ENCODE measurements around the gene SMAD6.
A peak's percentile ranks its signal among the peaks of the same experiment; 100 is the strongest.

Gene SMAD6

DNA sequence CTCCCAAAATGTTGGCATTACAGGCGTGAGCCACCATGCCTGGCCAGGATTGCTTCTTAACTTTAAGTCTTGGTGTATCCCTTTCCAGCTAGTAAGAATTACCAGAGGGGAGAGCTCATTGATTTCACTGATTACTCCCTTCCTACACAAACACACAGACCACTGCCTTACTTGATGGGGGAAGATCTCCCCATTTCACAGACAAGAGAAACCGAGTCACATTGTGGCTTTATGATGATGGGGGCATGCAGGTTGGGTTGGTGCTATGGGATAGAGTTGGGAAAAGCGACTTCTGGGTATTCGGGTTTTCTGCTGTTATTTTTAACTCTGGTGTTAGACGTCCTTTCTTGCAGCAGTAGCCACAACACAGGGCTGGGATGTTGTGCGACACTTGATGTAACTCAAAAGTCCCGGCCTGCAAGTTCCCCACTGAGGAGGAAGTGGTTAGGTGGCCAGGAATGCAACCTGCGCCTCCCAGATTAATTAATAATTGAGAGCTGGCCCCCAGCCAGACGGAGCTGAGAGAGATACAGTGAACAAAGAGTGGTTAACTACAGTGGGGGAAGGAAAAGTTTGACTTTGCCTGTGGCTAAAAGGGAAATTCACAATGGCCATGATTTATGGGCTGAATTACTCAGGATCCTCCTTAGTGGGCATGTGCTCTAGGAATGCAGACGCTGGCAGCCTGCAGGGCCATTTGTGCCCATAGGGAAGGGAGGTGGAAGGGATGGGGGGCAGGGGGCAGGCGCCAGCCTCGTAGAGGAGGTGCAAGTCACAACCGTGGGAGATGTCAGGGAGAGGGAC, 63.6 kb downstream of the SMAD6 start:
- H3K4me2 ChIP-seq (ENCODE audit: low read depth, low read length, poor library complexity, severe bottlenecking), result peak overlapping the region; percentile 47
- no peaks in the 10 kb centered on the region for H3K36me3 ChIP-seq (ENCODE audit: insufficient read depth, low read length)
- peaks cover 45% of the 10 kb centered on the region for H3K4me1 ChIP-seq (ENCODE audit: insufficient read depth, low read length, poor library complexity, severe bottlenecking)
- H3F3A ChIP-seq (ENCODE audit: low read depth), result no peaks in the 10 kb centered on the region
- no peaks in the 10 kb centered on the region for H3K79me2 ChIP-seq (ENCODE audit: insufficient read depth, low read length)
- H3K27me3 ChIP-seq (ENCODE audit: insufficient read depth, low read length, poor library complexity, severe bottlenecking), result no peaks in the 10 kb centered on the region
- H3K4me3 ChIP-seq (ENCODE audit: low read length, poor library complexity, severe bottlenecking), result peak overlapping the region; percentile 6
- no peak overlapping the region for H2AFZ ChIP-seq (ENCODE audit: low read length)
- no peaks in the 10 kb centered on the region for H3K9me3 ChIP-seq (ENCODE audit: insufficient read depth, low read depth, low read length)
- TF ChIP-seq, protein P1, sequence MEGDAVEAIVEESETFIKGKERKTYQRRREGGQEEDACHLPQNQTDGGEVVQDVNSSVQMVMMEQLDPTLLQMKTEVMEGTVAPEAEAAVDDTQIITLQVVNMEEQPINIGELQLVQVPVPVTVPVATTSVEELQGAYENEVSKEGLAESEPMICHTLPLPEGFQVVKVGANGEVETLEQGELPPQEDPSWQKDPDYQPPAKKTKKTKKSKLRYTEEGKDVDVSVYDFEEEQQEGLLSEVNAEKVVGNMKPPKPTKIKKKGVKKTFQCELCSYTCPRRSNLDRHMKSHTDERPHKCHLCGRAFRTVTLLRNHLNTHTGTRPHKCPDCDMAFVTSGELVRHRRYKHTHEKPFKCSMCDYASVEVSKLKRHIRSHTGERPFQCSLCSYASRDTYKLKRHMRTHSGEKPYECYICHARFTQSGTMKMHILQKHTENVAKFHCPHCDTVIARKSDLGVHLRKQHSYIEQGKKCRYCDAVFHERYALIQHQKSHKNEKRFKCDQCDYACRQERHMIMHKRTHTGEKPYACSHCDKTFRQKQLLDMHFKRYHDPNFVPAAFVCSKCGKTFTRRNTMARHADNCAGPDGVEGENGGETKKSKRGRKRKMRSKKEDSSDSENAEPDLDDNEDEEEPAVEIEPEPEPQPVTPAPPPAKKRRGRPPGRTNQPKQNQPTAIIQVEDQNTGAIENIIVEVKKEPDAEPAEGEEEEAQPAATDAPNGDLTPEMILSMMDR (conservative IDR thresholded peaks at IDR 0.05; ENCODE audit: low read length), result no peak
- no peak for TF ChIP-seq EZH2phosphoT487 (IDR thresholded peaks at IDR 0.05; ENCODE audit: borderline replicate concordance)
- no peaks in the 10 kb centered on the region for H4K20me1 ChIP-seq (ENCODE audit: insufficient read depth, low read length, poor library complexity, severe bottlenecking)
- no peaks in the 10 kb centered on the region for H3K9me2 ChIP-seq (replicated peaks; ENCODE audit: low read depth, low read length)
- H3K9ac ChIP-seq (ENCODE audit: low read depth, low read length, poor library complexity, severe bottlenecking), result no peak overlapping the region

DNA sequence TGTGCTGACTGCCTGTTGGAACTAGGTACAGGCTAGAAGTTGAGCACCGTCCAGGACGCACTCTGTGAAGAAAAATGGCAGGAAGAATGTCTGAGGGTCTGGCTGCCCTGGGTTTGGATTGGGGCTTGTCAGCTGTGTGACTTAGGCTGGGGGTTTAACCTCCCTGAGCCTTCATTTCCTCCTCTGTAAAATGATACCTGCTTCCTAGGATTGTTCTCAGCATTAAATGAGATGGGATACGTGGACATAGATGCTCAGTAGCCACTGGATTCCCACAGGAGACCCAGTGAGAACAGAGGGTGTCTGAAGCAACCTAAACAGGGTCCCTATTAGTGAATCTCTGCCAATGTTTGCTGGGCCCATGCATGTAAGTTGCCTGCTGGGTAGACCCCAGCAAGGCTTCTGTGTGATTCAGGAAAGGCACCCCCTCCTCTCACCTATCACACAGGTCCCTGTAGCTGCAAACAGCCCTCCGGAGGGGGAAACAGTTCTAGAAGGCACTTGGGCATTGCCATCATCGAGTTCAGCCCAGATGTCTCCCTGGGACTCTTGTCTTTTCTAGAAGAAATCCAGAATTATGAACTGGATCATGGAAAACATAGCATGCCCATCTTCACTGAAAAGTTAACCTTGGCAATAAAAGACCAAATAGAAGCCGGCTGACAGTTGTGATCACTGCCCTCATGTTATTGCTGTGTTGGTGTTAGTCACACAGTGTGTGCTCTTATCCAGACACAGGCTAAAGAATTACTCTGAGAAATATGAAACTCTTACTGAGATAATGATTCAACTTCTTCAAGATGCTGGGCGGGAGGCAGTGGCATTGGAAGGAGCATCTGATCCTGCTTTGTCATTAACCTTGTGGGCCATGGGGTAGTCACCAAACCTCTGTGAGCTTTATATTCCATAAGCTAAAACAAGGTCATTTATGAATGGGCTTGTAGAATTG, 64.5 kb downstream of the SMAD6 start:
- H3K4me1 ChIP-seq (ENCODE audit: insufficient read depth, low read length, poor library complexity, severe bottlenecking), result peaks cover 38% of the 10 kb centered on the region
- H3K4me3 ChIP-seq (ENCODE audit: low read length, poor library complexity, severe bottlenecking), result peak overlapping the region; percentile 6
- peak overlapping the region; percentile 47 for H3K4me2 ChIP-seq (ENCODE audit: low read depth, low read length, poor library complexity, severe bottlenecking)

DNA sequence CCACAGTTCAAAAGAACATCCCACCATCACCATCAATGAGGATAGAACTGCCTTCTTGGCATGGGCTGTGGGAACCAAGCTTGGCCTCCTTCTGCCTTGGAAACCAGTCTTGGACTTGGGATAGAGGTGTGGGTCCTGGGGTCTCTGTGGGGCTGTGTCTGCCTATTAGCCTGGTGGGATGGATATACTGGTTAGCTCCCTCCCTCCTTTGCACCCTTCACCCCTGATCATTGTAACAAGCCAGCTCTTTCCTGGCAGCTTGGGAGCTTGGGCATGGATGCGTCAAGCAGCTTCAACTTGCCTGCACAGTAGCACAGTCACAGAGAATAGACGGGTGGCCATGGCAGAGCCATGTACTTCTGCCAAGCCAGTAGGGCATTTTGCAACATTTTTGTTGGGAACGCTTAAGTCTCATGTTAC, 65.2 kb downstream of the SMAD6 start:
- no peaks in the 10 kb centered on the region for H4K20me1 ChIP-seq (ENCODE audit: insufficient read depth, low read length, poor library complexity, severe bottlenecking)
- no peaks in the 10 kb centered on the region for H3K36me3 ChIP-seq (ENCODE audit: insufficient read depth, low read length)
- TF ChIP-seq, protein P1 (conservative IDR thresholded peaks at IDR 0.05; ENCODE audit: low read length), result no peak
- no peak for TF ChIP-seq EZH2phosphoT487 (IDR thresholded peaks at IDR 0.05; ENCODE audit: borderline replicate concordance)
- no peaks in the 10 kb centered on the region for H3K9me3 ChIP-seq (ENCODE audit: insufficient read depth, low read depth, low read length)
- no peak overlapping the region for H2AFZ ChIP-seq (ENCODE audit: low read length)
- peaks cover 36% of the 10 kb centered on the region for H3K4me1 ChIP-seq (ENCODE audit: insufficient read depth, low read length, poor library complexity, severe bottlenecking)
- no peaks in the 10 kb centered on the region for H3F3A ChIP-seq (ENCODE audit: low read depth)
- no peak overlapping the region for H3K4me2 ChIP-seq (ENCODE audit: low read depth, low read length, poor library complexity, severe bottlenecking)
- no peaks in the 10 kb centered on the region for H3K27me3 ChIP-seq (ENCODE audit: insufficient read depth, low read length, poor library complexity, severe bottlenecking)
- no peaks in the 10 kb centered on the region for H3K79me2 ChIP-seq (ENCODE audit: insufficient read depth, low read length)
- no peak overlapping the region for H3K9ac ChIP-seq (ENCODE audit: low read depth, low read length, poor library complexity, severe bottlenecking)
- H3K4me3 ChIP-seq (ENCODE audit: low read length, poor library complexity, severe bottlenecking), result no peak overlapping the region
- H3K9me2 ChIP-seq (replicated peaks; ENCODE audit: low read depth, low read length), result no peaks in the 10 kb centered on the region

More for the DNA sequence above, 64.5 kb downstream of the SMAD6 start:
- Histone ChIP-seq H3K9ac (ENCODE audit: low read depth, low read length, poor library complexity, severe bottlenecking) (no peak overlapping the region), H3K27me3 (ENCODE audit: insufficient read depth, low read length, poor library complexity, severe bottlenecking) (no peaks in the 10 kb centered on the region), H3K9me2 (replicated peaks; ENCODE audit: low read depth, low read length) (no peaks in the 10 kb centered on the region), H2AFZ (ENCODE audit: low read length) (no peak overlapping the region), H4K20me1 (ENCODE audit: insufficient read depth, low read length, poor library complexity, severe bottlenecking) (no peaks in the 10 kb centered on the region), H3K79me2 (ENCODE audit: insufficient read depth, low read length) (no peaks in the 10 kb centered on the region), H3K9me3 (ENCODE audit: insufficient read depth, low read depth, low read length) (no peaks in the 10 kb centered on the region), H3F3A (ENCODE audit: low read depth) (no peaks in the 10 kb centered on the region), H3K36me3 (ENCODE audit: insufficient read depth, low read length) (no peaks in the 10 kb centered on the region)
- no peak for TF ChIP-seq EZH2phosphoT487 (IDR thresholded peaks at IDR 0.05; ENCODE audit: borderline replicate concordance)
- TF ChIP-seq, protein P1 (conservative IDR thresholded peaks at IDR 0.05; ENCODE audit: low read length), result no peak
